Measurements from ENCODE around the gene MARCHF3.
"Not testable (repeated sequence)": the region's sequence is repeated elsewhere in the genome, so short reads cannot be mapped to it uniquely, and the experiment has no call there.

GRCh38 chr5:127016722-127017121 is 13.6 kb downstream of the MARCHF3 start:
- not testable (repeated sequence) for TF ChIP-seq REST (IDR thresholded peaks at IDR 0.05; ENCODE audit: low read depth, low read length); E2F8 (IDR thresholded peaks at IDR 0.05; ENCODE audit: low read depth, partially characterized antibody); MEF2A (IDR thresholded peaks at IDR 0.05; ENCODE audit: insufficient read depth, low read depth, low read length); E2F4 (IDR thresholded peaks at IDR 0.05; ENCODE audit: low read depth, low read length); EZH2 (IDR thresholded peaks at IDR 0.05; ENCODE audit: borderline replicate concordance, control insufficient read depth, low read depth, low read length); CEBPB (IDR thresholded peaks at IDR 0.05; ENCODE audit: borderline replicate concordance in 1 of 2, low read depth in 2 of 2, low read length in 2 of 2); PBX3 (IDR thresholded peaks at IDR 0.05; ENCODE audit: insufficient replicate concordance, low read depth, low read length); EP300 (IDR thresholded peaks at IDR 0.05; ENCODE audit: borderline replicate concordance in 1 of 2, control insufficient read depth in 1 of 2, low read depth in 2 of 2, low read length in 2 of 2)

Data from GM12878 (cell line).